Keratinocyte (primary cell): ENCODE data around the gene EXOC6B. TPM values are rescaled to one million over a fixed set of nuclear protein-coding genes. Genes with fewer than 3 reads are reported as not detected.

ENCODE experiments used
- DNase-seq: peaks from one replicate; pipeline ENCODE4 v3.0.0-alpha.2; 2011; ENCODE audit warnings: low read depth, missing footprints, low spot score
- FAIRE-seq: peaks from 2 replicates; lab custom pipeline; 2011; peaks lifted over from hg19 to GRCh38; lab: Jason Lieb, UNC
- H2AFZ ChIP-seq: 2 replicates; pipeline ENCODE4 v1.6.0; 2012; ENCODE audit warnings: low read length, control low read depth, inconsistent platforms; ENCODE audit not compliant: control insufficient read depth
- H3K27ac ChIP-seq: 2 replicates; pipeline ENCODE4 v1.5.1; 2011; ENCODE audit warnings: low read length; ENCODE audit not compliant: control insufficient read depth, insufficient read depth
- H3K27me3 ChIP-seq: 3 replicates; pipeline ENCODE4 v1.6.0; 2011; ENCODE audit warnings: low read length; ENCODE audit not compliant: control insufficient read depth, insufficient read depth; ENCODE audit errors: extremely low read depth
- H3K36me3 ChIP-seq, 2 experiments: 2 replicates in 1 of 2; 3 replicates in 1 of 2; pipeline ENCODE4 v1.5.1; 2011; ENCODE audit warnings: low read length in 2 of 2, mild to moderate bottlenecking in 1 of 2; ENCODE audit not compliant: control insufficient read depth in 2 of 2, insufficient read depth in 2 of 2; ENCODE audit errors: extremely low read depth in 1 of 2
- H3K4me1 ChIP-seq: 3 replicates; pipeline ENCODE4 v1.5.1; 2011; ENCODE audit warnings: low read length; ENCODE audit not compliant: control insufficient read depth, insufficient read depth; ENCODE audit errors: extremely low read depth
- H3K4me2 ChIP-seq: 3 replicates; pipeline ENCODE4 v1.6.0; 2011; ENCODE audit warnings: low read depth, low read length; ENCODE audit not compliant: control insufficient read depth, insufficient read depth; ENCODE audit errors: extremely low read depth
- H3K4me3 ChIP-seq, 3 experiments: fragments of 200-600 bp in 1 of 3; sonication (generic) in 1 of 3; 2 replicates in 2 of 3; 3 replicates in 1 of 3; pipeline ENCODE4 v1.5.1; 2011 to 2016; ENCODE audit warnings: low read length in 3 of 3, mild to moderate bottlenecking in 3 of 3, control low read depth in 2 of 3, inconsistent platforms in 1 of 3, low read depth in 1 of 3, mixed read lengths in 1 of 3, mixed run types in 1 of 3, moderate library complexity in 1 of 3; ENCODE audit not compliant: control insufficient read depth in 2 of 3, insufficient read depth in 2 of 3; ENCODE audit errors: extremely low read depth in 1 of 3
- H3K79me2 ChIP-seq: 2 replicates; pipeline ENCODE4 v1.6.0; 2012; ENCODE audit warnings: low read length; ENCODE audit not compliant: control insufficient read depth, insufficient read depth
- H3K9ac ChIP-seq: 3 replicates; pipeline ENCODE4 v1.6.0; 2011; ENCODE audit warnings: low read length; ENCODE audit not compliant: control insufficient read depth, insufficient read depth; ENCODE audit errors: extremely low read depth
- H3K9me1 ChIP-seq: 3 replicates; pipeline ENCODE4 v1.6.0; 2011; ENCODE audit warnings: low read length; ENCODE audit not compliant: control insufficient read depth, insufficient read depth; ENCODE audit errors: extremely low read depth
- H3K9me3 ChIP-seq: 2 replicates; pipeline ENCODE4 v1.5.1; 2012; ENCODE audit warnings: low read depth, low read length; ENCODE audit not compliant: control insufficient read depth
- H4K20me1 ChIP-seq: 3 replicates; pipeline ENCODE4 v1.6.0; 2011; ENCODE audit warnings: low read length; ENCODE audit not compliant: control insufficient read depth, insufficient read depth; ENCODE audit errors: extremely low read depth
- EZH2 ChIP-seq: IDR thresholded peaks from one replicate; pipeline ENCODE4 v1.6.1; 2012; ENCODE audit warnings: inconsistent platforms, mild to moderate bottlenecking, low read length, moderate library complexity
- dilution Hi-C: fragments of 300-500 bp; cut with MboI; formaldehyde crosslinking; loops from one replicate; pipeline ENCODE4 v1.7.0; 2020; ENCODE audit warnings: low sequenced_read_pairs; ENCODE audit not compliant: extremely low pct_ligation_motif_present
- polyA plus RNA-seq, 5 experiments: library from polyadenylated mRNA; depleted of rRNA in 3 of 5; stranded (reverse) in 3 of 5; stranded (forward) in 1 of 5; unstranded in 1 of 5; fragments of >200 nt; gene quantifications; 1 replicate in 1 of 5; 2 replicates in 3 of 5; 3 replicates in 1 of 5; pipeline versions ENCODE4 v1.2.1 to v1.2.3, GENCODE V29; 2011 to 2012; ENCODE audit warnings: missing spikeins in 2 of 5, low read depth in 1 of 5, low replicate concordance in 1 of 5
- TF ChIP-seq, protein P1 (sequence below), 3 experiments: IDR thresholded peaks in 1 of 3; conservative IDR thresholded peaks in 1 of 3; optimal IDR thresholded peaks in 1 of 3; 2 replicates in 2 of 3; 3 replicates in 1 of 3; pipeline versions ENCODE3 to v1.5.1; 2011; ENCODE audit warnings: low read length in 3 of 3, mild to moderate bottlenecking in 3 of 3, moderate library complexity in 2 of 3, control low read depth in 1 of 3, inconsistent platforms in 1 of 3; ENCODE audit not compliant: insufficient read depth in 2 of 3; ENCODE audit errors: extremely low read depth in 1 of 3

EXOC6B gene
- polyA plus RNA-seq, 1 donor (not counting 4 experiments of a cell fraction or from before 2014, with no cell fraction given) = 37.3 TPM

DNA sequence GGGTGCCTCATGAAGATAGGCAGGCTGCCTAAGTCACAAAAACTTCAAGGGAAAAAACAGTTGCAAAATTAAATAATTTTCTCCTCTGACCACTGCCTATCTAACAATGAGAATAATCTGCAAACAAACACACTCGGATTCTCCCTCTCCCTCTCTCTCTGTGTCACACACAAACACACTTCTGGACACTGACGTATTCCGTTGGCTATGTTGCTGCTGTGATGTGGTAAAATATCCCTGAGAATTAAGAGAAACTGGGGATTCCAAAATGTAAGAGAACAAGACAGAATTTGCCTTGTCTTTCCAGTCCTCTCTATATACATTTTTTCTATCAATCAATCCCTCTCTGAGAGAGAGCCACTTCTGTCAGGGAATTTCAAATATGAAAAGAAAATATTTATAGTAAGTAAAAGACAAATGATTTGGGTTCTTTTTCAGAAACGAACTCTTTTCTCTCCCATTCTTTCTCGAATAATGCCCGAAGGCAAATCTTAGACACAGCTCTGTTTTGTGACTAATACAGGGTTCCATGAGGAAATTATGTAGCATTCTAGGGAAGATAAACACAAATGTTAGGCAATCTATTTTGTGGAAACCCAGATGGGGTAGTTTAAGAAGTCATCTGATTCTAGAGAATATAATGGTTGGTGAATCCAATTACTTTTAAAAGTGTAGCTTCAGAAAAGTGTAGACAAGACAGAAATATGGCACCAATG is 367.9 kb downstream of the EXOC6B start:
- Histone ChIP-seq H3K4me3 (no peak overlapping the region), H3K27ac (no peak overlapping the region), H3K4me2 (no peak overlapping the region)

DNA sequence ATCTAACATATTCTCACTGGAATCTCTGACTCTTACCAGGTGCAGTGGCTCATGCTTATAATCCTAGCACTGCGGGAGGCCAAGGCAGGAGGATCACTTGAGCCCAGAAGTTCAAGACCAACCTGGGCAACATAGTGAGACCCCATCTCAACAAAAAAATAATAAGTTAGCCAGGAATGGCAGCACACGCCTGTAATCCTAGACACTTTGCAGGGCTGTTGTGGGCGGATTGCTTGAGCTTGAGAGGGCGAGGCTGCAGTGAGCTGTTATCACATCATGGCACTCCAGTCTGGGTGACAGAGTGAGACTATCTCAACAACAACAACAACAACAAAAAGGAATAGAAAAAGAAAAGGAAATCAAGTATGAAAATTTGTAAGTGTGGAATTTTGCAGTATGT is 371.6 kb downstream of the EXOC6B start:
- Histone ChIP-seq H3K9me1 (peaks cover 2% of the 10 kb centered on the region), H4K20me1 (no peaks in the 10 kb centered on the region), H3K9ac (no peak overlapping the region), H3K27me3 (no peaks in the 10 kb centered on the region), H3K36me3 (no peaks in the 10 kb centered on the region), H2AFZ (no peak overlapping the region), H3K4me2 (no peak overlapping the region), H3K4me1 (no peaks in the 10 kb centered on the region), H3K9me3 (no peaks in the 10 kb centered on the region), H3K27ac (no peak overlapping the region), H3K4me3 (no peak overlapping the region), H3K79me2 (no peaks in the 10 kb centered on the region)
- no peak for TF ChIP-seq EZH2
- TF ChIP-seq, protein P1, sequence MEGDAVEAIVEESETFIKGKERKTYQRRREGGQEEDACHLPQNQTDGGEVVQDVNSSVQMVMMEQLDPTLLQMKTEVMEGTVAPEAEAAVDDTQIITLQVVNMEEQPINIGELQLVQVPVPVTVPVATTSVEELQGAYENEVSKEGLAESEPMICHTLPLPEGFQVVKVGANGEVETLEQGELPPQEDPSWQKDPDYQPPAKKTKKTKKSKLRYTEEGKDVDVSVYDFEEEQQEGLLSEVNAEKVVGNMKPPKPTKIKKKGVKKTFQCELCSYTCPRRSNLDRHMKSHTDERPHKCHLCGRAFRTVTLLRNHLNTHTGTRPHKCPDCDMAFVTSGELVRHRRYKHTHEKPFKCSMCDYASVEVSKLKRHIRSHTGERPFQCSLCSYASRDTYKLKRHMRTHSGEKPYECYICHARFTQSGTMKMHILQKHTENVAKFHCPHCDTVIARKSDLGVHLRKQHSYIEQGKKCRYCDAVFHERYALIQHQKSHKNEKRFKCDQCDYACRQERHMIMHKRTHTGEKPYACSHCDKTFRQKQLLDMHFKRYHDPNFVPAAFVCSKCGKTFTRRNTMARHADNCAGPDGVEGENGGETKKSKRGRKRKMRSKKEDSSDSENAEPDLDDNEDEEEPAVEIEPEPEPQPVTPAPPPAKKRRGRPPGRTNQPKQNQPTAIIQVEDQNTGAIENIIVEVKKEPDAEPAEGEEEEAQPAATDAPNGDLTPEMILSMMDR (optimal IDR thresholded peaks at IDR 0.05 in 1 of 3, IDR thresholded peaks at IDR 0.05 in 1 of 3, conservative IDR thresholded peaks at IDR 0.05 in 1 of 3; ENCODE audit: extremely low read depth in 1 of 3, insufficient read depth in 2 of 3, low read length in 3 of 3) = no peak
- FAIRE-seq (no peak), DNase-seq (no peak)
- dilution Hi-C loops = no loop called here

More for the DNA sequence above, 367.9 kb downstream of the EXOC6B start:
- dilution Hi-C loops = no loop called here
- H4K20me1 ChIP-seq = no peaks in the 10 kb centered on the region
- TF ChIP-seq, protein P1 (optimal IDR thresholded peaks at IDR 0.05 in 1 of 3, IDR thresholded peaks at IDR 0.05 in 1 of 3, conservative IDR thresholded peaks at IDR 0.05 in 1 of 3; ENCODE audit: extremely low read depth in 1 of 3, insufficient read depth in 2 of 3, low read length in 3 of 3) = no peak
- TF ChIP-seq EZH2 = no peak
- no peak for DNase-seq
- H3K9ac ChIP-seq = no peak overlapping the region
- H3K36me3 ChIP-seq = no peaks in the 10 kb centered on the region
- no peaks in the 10 kb centered on the region for H3K79me2 ChIP-seq
- no peaks in the 10 kb centered on the region for H3K4me1 ChIP-seq
- no peak overlapping the region for H2AFZ ChIP-seq
- FAIRE-seq = no peak
- H3K9me1 ChIP-seq = peaks cover 2% of the 10 kb centered on the region
- no peaks in the 10 kb centered on the region for H3K27me3 ChIP-seq
- H3K9me3 ChIP-seq = peaks cover 2% of the 10 kb centered on the region
